Ascending aorta (tissue), 2 donors: ENCODE measurements around the gene TMEM181. TPM values are rescaled to one million over a fixed set of nuclear protein-coding genes. Genes with fewer than 3 reads are reported as not detected.
"Not testable (repeated sequence)": the region's sequence is repeated elsewhere in the genome, so short reads cannot be mapped to it uniquely, and the experiment has no call there.

Experiments
- DNase-seq, 2 donors: peaks; one replicate each; pipeline ENCODE4 v3.0.0-alpha.2; 2019; ENCODE audit warnings: low spot score in 2 of 2
- H3K27ac ChIP-seq, 2 donors: fragments of 200-600 bp; sonication (generic); one replicate each; pipeline ENCODE4 v1.5.1; 2016 to 2017; ENCODE audit warnings: mild to moderate bottlenecking in 1 of 2
- H3K27me3 ChIP-seq: fragments of 200-600 bp; sonication (generic); one replicate; pipeline ENCODE4 v1.5.1; 2017
- H3K36me3 ChIP-seq, 2 donors: fragments of 200-600 bp; sonication (generic); one replicate each; pipeline ENCODE4 v1.5.1; 2016
- H3K4me1 ChIP-seq, 2 donors: fragments of 200-600 bp; sonication (generic); one replicate each; pipeline ENCODE4 v1.5.1; 2016 to 2017; ENCODE audit warnings: mild to moderate bottlenecking in 1 of 2
- H3K4me3 ChIP-seq, 2 donors: fragments of 200-600 bp; sonication (generic); one replicate each; pipeline ENCODE4 v1.5.1; 2016 to 2017; ENCODE audit warnings: mild to moderate bottlenecking in 1 of 2
- H3K9me3 ChIP-seq, 2 donors: fragments of 200-600 bp; sonication (generic); one replicate each; pipeline ENCODE4 v1.5.1; 2016
- CTCF ChIP-seq, 3 experiments: fragments of 200-600 bp in 2 of 3; fragments of 450-650 bp in 1 of 3; sonication (generic) in 2 of 3; IDR thresholded peaks; one replicate each; pipeline ENCODE4 v1.5.1; 2016 to 2019; ENCODE audit warnings: antibody characterized with exemption in 3 of 3, mild to moderate bottlenecking in 1 of 3, moderate library complexity in 1 of 3
- intact Hi-C: fragments of 100-400 bp; cut with DNase I; formaldehyde crosslinking; loops from one replicate; pipeline ENCODE4 v1.15.1; 2023
- total RNA-seq: library from RNA; depleted of rRNA; stranded (reverse); fragments of >200 nt; gene quantifications from one replicate; pipeline ENCODE4 v1.1.0, GENCODE V29; 2016

Gene TMEM181
- total RNA-seq, 1 donor from 2014 or later, result 16.3 TPM

DNA sequence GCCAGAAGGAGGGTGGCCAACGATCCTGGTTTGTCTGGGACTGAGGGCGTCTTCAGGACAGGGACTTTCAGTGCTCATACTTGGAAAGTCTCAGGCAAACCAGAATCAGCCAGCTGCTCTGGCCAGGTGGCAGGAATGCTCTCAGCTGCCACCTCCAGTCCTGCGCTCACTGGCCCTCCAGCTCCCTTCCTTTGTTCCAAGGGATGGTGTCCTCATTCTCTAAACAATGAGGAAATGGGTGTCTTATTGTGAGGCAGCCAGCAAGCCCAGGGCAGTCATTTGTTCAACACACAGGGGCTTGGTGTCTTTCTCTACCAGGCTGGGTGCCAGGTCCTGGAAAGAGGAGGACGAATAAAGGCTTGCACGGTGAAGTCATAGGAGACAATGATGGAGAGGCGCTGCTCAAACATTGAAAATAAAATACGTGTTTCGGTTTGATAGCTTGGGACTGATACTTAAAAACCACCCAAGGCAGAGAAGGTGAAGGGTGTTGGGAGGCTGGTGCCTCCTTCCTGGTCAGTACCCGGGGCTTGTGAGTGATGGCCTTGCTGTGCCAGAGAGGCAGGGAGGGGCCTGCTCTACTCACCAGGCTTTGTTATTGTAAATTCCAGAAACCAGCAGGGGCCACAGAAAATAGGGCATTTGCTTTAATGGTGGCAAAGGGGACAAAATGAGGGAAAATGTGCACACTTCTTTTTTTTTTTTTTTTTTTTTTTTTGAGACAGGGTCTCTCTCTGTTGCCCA lies 11.3 kb upstream of the TMEM181 start:
- peak in 1 of 2 donors; percentile 21 for DNase-seq
- intact Hi-C loops, result no loop called here
- Histone ChIP-seq H3K4me1 (no peaks in the 10 kb centered on the region), H3K27ac (no peak overlapping the region), H3K9me3 (no peaks in the 10 kb centered on the region), H3K27me3 (no peaks in the 10 kb centered on the region), H3K36me3 (no peaks in the 10 kb centered on the region), H3K4me3 (no peak overlapping the region)
- TF ChIP-seq CTCF (IDR thresholded peaks at IDR 0.05), result no peak

GRCh38 chr6:158552055-158552795 lies 7.7 kb upstream of the TMEM181 start:
- Histone ChIP-seq H3K4me1 (no peaks in the 10 kb centered on the region), H3K27ac (no peak overlapping the region), H3K9me3 (no peaks in the 10 kb centered on the region), H3K4me3 (no peak overlapping the region), H3K27me3 (no peaks in the 10 kb centered on the region), H3K36me3 (no peaks in the 10 kb centered on the region)
- DNase-seq, result no peak
- intact Hi-C loops, result no loop called here
- TF ChIP-seq CTCF (IDR thresholded peaks at IDR 0.05), result no peak

DNA sequence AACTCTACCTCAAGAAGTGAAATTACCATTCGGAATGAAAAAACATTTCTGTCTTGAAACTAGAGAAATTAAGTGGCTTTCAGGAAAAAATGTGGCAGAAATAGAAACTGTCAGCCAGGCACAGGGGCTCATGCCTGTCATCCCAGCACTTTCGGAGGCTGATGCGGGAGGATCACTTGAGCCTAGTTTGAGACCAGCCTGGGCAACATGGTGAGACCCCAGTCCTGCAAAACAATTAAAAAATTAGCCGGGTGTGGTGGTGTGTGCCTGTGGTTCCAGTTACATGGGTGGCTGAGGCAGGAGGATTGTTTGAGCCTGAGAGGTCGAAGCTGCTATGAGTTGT lies 7.1 kb upstream of the TMEM181 start:
- no peaks in the 10 kb centered on the region for H3K9me3 ChIP-seq
- intact Hi-C loops, result no loop called here
- no peak overlapping the region for H3K4me3 ChIP-seq
- H3K4me1 ChIP-seq, result no peaks in the 10 kb centered on the region
- TF ChIP-seq CTCF (IDR thresholded peaks at IDR 0.05), result no peak
- H3K36me3 ChIP-seq, result no peaks in the 10 kb centered on the region
- DNase-seq, result peak in 1 of 2 donors; percentile 12
- no peaks in the 10 kb centered on the region for H3K27me3 ChIP-seq
- H3K27ac ChIP-seq, result no peak overlapping the region

- Histone ChIP-seq H3K36me3 (no peaks in the 10 kb centered on the region), H3K4me3 (no peak overlapping the region), H3K27ac (no peak overlapping the region), H3K27me3 (no peaks in the 10 kb centered on the region), H3K9me3 (no peaks in the 10 kb centered on the region), H3K4me1 (no peaks in the 10 kb centered on the region)
- no peak for DNase-seq
- TF ChIP-seq CTCF (IDR thresholded peaks at IDR 0.05), result no peak
- intact Hi-C loops, result no loop called here
These were observed 5.1 kb upstream of the TMEM181 start for GRCh38 chr6:158554611-158555361.

DNA sequence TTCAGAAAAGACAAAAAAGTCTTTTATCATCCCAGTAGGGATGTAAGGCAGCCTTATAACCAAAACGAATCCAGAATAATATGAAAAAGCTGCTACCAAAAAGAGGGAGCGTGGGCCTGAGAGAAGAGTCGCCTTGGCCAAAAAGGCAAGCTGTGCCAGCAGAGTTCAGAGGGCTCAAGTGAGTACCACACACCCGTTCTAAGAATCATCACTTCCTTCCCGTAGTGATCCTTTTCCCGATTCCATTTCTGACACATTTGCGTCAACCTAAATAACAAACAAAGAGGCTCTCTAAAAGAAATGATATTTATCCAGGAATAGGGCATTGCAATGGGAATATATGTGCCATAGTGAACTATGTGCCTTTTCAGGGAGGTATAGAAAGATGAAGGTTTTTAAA lies 3.8 kb upstream of the TMEM181 start:
- no peak for TF ChIP-seq CTCF (IDR thresholded peaks at IDR 0.05)
- peaks cover 2 to 4% of the 10 kb centered on the region in 2 donors for H3K4me1 ChIP-seq
- H3K9me3 ChIP-seq, result no peaks in the 10 kb centered on the region
- no peaks in the 10 kb centered on the region for H3K36me3 ChIP-seq
- H3K27ac ChIP-seq, result no peak overlapping the region
- no peaks in the 10 kb centered on the region for H3K27me3 ChIP-seq
- no peak overlapping the region for H3K4me3 ChIP-seq
- intact Hi-C loops, result no loop called here
- DNase-seq, result peak in 1 of 2 donors; percentile 13

GRCh38 chr6:158557110-158557509 lies 2.8 kb upstream of the TMEM181 start:
- peak in 1 of 2 donors; percentile 30 for DNase-seq
- H3K36me3 ChIP-seq, H3K4me3 ChIP-seq, H3K4me1 ChIP-seq, H3K27ac ChIP-seq, H3K27me3 ChIP-seq, intact Hi-C loops, H3K9me3 ChIP-seq: not testable (repeated sequence)
